PC-9 (cell line): Measurements from ENCODE around the gene CAPN13.

ENCODE experiments used
- EZH2 ChIP-seq: fragments of 200-600 bp; sonication (generic); IDR thresholded peaks from 2 replicates; pipeline ENCODE4 v1.8.0; 2017; ENCODE audit warnings: antibody characterized with exemption, low read depth
- TF ChIP-seq, protein P1 (sequence below): fragments of 200-600 bp; sonication (generic); conservative IDR thresholded peaks from 2 replicates; pipeline ENCODE4 v1.6.1; 2017; ENCODE audit warnings: mixed run types, antibody characterized with exemption, mild to moderate bottlenecking, moderate library complexity

DNA sequence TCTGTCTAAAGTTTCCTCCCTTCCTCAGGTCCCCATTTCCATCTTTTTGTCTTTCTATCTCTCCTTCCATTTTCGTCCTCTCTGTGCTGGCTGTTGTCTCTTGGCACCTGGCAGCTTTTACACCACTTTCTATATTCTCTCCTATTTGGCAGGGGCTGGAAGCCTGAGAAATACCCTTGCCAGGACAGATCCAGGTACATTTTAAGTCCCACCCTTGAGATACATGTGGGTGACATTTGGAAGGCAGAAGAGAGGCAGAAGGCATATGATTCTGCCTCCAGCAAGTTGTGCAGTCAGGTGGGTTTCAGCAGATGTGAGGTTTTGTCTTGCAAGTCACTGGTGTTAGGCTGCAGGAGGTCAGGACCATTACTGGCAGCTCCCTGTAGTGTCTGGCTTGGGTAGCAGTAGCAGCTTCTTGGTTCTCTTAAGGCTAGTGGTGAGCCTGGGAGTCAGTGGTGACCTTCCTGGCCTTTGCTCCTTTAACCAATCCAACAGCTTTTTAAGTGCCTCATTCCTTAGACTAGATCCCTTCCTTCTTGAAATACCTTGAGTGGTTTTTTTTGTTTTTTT is 90.1 kb downstream of the CAPN13 start:
- TF ChIP-seq, protein P1, sequence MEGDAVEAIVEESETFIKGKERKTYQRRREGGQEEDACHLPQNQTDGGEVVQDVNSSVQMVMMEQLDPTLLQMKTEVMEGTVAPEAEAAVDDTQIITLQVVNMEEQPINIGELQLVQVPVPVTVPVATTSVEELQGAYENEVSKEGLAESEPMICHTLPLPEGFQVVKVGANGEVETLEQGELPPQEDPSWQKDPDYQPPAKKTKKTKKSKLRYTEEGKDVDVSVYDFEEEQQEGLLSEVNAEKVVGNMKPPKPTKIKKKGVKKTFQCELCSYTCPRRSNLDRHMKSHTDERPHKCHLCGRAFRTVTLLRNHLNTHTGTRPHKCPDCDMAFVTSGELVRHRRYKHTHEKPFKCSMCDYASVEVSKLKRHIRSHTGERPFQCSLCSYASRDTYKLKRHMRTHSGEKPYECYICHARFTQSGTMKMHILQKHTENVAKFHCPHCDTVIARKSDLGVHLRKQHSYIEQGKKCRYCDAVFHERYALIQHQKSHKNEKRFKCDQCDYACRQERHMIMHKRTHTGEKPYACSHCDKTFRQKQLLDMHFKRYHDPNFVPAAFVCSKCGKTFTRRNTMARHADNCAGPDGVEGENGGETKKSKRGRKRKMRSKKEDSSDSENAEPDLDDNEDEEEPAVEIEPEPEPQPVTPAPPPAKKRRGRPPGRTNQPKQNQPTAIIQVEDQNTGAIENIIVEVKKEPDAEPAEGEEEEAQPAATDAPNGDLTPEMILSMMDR = no peak
- no peak for TF ChIP-seq EZH2
